SKM-1 (cell line): ENCODE measurements around the gene TLR6.
"Not testable (repeated sequence)": the region's sequence is repeated elsewhere in the genome, so short reads cannot be mapped to it uniquely, and the experiment has no call there.

ENCODE experiments used
- DNase-seq: peaks from one replicate; lab custom pipeline; 2025; ENCODE audit not compliant: unreplicated experiment; lab: John Stamatoyannopoulos, UW

The TLR6 gene

GRCh38 chr4:38823766-38824165, 32.9 kb downstream of the TLR6 start:
- DNase-seq = no peak

- DNase-seq = no peak
Observed at GRCh38 chr4:38822748-38823303, 33.8 kb downstream of the TLR6 start.

GRCh38 chr4:38821739-38822138, 34.9 kb downstream of the TLR6 start:
- DNase-seq = no peak

- no peak for DNase-seq
Observed at GRCh38 chr4:38820329-38821061, 36.1 kb downstream of the TLR6 start.

GRCh38 chr4:38819569-38819968, 37.0 kb downstream of the TLR6 start:
- DNase-seq = no peak

GRCh38 chr4:38818441-38818976, 38.1 kb downstream of the TLR6 start:
- no peak for DNase-seq

- peak; percentile 55 for DNase-seq
Observed at GRCh38 chr4:38815885-38816782, 40.5 kb downstream of the TLR6 start.

GRCh38 chr4:38814386-38814785, 42.2 kb downstream of the TLR6 start:
- no peak for DNase-seq

GRCh38 chr4:38811297-38811696, 45.3 kb downstream of the TLR6 start:
- DNase-seq = no peak

GRCh38 chr4:38807462-38807861, 49.2 kb downstream of the TLR6 start:
- DNase-seq = not testable (repeated sequence)

- DNase-seq = not testable (repeated sequence)
Observed at GRCh38 chr4:38806251-38806650, 50.4 kb downstream of the TLR6 start.

- peak; percentile 85 for DNase-seq
Observed at GRCh38 chr4:38805530-38806145, 51.0 kb downstream of the TLR6 start.

GRCh38 chr4:38804654-38805295, 51.8 kb downstream of the TLR6 start, which contains the start of gene TLR1:
TSS of gene TLR1 (minus strand) at chr4:38804791. CDS start at chr4:38798831, 5,960 bp downstream.
- DNase-seq = peak; percentile 51

- DNase-seq = no peak
Observed at GRCh38 chr4:38803833-38804653, 52.6 kb downstream of the TLR6 start.

GRCh38 chr4:38802561-38803355, 53.9 kb downstream of the TLR6 start:
- DNase-seq = no peak

- no peak for DNase-seq
Observed at GRCh38 chr4:38800961-38801450, 55.6 kb downstream of the TLR6 start.

GRCh38 chr4:38800366-38800765, 56.3 kb downstream of the TLR6 start:
- no peak for DNase-seq

- DNase-seq = no peak
Observed at GRCh38 chr4:38795087-38795486, 61.5 kb downstream of the TLR6 start.

GRCh38 chr4:38794051-38794450, 62.6 kb downstream of the TLR6 start:
- DNase-seq = no peak
